NCI-H524 (cell line): ENCODE measurements around the gene ZFP36L2.

ENCODE experiments used
- DNase-seq, 2 experiments: peaks; one replicate each; lab custom pipeline; 2025; lab: John Stamatoyannopoulos, UW

ZFP36L2 gene

GRCh38 chr2:43246641-43247040 is 20.2 kb upstream of the ZFP36L2 start:
- no peak for DNase-seq

DNA sequence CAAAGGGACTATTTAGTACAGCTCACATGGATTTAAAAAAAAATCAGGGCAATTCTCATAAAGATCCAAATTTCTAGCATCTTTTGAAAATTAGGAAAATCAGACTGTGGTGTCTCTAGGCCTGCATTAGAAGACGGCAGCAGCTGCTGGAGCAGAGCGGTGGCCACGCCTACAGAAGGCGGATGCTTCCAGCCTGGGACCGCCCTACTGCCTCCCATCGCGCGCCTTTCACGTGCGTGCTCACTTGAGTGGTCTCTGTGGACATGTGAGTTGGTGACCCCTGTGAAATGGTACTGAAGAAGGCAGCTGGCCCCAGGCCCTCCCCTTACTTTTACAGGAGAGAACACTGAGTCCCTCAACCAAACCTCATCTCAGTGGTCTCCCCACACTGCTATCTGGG is 15.2 kb upstream of the ZFP36L2 start:
- no peak for DNase-seq

GRCh38 chr2:43240766-43241150 is 14.4 kb upstream of the ZFP36L2 start:
- no peak for DNase-seq

DNA sequence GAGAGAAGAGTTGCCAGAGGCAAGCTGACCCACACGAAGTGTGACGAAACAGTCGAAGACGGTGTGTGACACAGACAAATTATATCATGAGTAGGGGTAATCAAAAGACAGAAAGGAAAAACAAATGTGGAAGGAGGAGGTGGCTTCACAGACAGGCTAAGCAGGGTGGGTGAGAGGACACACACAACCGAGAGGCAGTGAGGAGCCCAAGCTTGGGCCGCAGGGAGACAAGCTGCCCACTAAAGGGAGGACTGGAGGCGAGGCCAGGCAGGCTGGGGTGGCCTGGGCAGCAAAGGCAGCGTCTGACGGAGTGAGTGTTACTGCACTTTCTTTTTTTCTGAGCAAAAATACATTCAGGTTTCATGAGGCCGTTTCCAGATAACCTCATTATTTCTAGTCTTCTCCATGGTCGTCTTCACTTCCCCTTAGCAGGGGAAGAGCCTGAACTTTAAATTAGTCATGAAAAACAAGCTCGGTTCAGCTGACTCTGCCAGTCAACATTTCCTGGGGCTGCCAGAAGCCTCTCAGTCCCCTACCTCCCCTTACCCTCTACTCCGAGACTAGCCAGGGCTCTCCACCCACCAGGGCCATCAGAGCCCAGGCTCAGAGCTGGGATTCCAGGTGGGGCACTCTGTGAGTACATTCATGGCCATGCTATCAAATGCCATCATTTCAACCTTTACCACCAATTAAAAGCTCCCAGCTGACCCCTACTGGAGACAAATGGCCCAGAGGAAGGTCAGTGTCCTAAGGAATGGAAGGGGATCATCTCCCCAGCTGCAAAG is 13.8 kb upstream of the ZFP36L2 start:
- no peak for DNase-seq

DNA sequence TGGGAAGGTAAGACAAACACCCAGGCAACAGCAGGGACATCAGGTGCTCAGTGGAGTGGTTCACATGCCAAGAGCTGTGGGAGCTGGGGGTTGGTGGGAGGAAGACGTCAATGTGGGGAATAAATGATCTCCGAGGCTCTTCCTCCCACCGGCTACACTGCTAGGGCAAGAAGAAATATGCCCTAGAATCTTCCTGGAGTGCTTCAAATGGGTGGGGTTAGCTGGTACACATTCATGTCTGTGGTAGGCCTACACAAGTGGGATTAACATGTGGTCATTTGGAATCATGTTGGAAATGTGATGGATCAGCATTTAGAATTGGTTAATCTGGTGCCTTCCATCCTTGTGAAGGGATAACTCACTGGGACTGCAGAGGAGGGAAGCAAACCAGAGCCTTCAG is 12.4 kb upstream of the ZFP36L2 start:
- no peak for DNase-seq

DNA sequence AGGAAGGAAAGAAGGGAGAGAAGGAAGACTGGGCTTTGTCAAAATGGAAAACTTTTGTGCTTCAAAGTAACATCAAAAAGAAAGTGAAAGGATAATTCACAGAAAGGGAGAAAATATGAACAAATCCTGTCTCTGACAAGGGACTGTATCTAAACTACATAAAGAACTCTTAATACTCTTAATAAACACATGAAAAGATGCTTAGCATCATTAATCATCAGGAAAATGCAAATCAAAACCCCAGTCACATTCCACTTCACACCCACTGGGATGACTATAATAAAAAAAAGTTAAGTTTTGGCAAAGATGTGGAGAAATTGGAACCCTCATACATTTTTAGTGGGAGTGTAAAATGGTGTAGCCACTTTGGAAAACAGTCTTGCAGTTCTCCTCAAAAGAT is 11.8 kb upstream of the ZFP36L2 start:
- DNase-seq, result no peak

GRCh38 chr2:43233218-43234212 is 7.1 kb upstream of the ZFP36L2 start:
- DNase-seq, result peak; percentile 81 to 93

GRCh38 chr2:43230951-43231827 is 4.8 kb upstream of the ZFP36L2 start:
- peak in 1 of 2 experiments; percentile 17 for DNase-seq

DNA sequence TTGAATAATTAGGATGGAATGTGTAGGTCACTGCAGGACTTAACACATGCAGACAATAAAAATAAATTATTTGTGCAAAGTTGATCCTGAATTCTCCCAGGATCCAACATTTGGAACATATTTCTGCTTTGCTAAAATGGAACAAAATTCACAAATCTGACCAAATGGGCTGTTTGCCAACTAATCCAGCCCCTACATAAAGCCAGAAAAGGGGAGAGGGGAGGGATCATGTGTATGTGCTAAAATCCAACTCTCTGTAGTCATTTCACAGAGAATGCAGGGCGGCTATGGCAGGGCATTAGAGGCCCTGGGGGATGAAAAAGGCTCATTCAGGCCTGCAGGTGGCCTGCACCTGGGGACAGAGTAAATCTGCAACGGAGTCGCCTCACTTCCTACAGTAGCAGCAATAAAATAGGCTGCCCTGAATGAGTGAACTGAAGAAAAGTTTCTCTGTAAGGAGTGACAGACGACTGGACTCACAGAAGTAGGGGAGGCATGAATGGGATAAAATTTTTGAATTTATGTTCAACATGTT is 4.0 kb upstream of the ZFP36L2 start:
- no peak for DNase-seq

GRCh38 chr2:43228756-43229659 is 2.6 kb upstream of the ZFP36L2 start:
- DNase-seq, result no peak

- DNase-seq, result no peak
These were observed 1.9 kb upstream of the ZFP36L2 start for GRCh38 chr2:43228321-43228751.

DNA sequence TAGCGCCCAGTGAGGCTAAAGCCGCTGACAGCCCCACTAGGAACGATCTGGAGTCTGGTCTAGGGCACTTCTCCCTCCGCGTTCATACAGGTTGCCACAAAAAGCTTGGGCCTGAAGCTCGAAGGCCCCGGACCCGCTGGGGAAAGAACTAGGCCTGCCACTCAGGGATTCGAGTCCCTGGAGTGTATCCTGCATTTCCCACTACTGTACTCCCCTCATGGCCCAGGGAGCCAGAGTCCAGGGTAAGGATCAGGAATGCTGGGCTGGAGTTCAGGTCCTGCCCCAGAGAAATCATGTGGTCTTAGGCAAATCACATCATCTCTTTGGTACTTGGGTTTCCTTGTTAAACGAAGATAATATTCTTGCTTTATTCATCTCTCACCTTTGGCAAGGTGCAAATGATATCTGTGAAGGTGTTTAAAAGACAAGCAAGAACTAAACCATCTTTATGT is 1.4 kb upstream of the ZFP36L2 start:
- DNase-seq, result no peak

- DNase-seq, result peak; percentile 31 to 84
These were observed 786 bp upstream of the ZFP36L2 start for GRCh38 chr2:43226955-43227829.

DNA sequence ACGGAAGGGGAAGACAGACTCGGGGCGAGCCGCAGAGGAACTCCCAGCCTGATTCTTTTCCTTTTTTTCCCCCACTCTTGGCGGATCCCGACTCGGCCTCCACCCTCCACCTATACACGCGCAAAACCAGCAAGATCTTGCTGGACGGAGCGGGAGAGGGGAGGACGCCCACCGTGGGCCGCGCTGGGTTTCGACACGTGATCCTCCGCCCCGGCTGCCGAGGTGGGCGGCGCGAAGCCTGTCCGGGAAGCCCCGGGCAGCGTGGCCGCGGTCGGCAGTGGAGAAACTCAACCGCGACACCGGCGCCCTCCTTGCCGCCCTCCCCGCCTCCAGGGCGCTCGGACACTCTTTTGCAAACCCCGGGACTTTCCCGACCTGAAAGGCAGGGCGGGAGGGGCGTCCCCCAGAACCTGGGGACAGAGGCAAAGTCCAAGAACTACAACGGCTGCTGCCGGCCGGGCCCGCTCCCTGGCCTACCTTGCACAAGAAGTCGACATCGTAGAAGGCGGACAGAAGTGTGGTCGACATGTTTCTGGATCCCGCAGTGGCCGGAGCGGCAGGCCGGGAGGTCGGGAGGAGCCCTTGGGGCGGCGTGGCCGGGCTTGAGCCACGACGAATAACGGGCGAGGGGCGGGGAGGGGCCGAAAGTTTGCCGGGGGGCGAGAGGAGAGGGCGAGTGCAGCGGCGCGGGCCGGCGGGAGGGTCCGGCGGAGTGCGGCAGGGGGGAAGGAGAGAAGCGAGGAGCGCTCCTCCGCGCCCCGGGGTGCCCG is 433 bp downstream of the ZFP36L2 start:
- peak; percentile 24 to 40 for DNase-seq

DNA sequence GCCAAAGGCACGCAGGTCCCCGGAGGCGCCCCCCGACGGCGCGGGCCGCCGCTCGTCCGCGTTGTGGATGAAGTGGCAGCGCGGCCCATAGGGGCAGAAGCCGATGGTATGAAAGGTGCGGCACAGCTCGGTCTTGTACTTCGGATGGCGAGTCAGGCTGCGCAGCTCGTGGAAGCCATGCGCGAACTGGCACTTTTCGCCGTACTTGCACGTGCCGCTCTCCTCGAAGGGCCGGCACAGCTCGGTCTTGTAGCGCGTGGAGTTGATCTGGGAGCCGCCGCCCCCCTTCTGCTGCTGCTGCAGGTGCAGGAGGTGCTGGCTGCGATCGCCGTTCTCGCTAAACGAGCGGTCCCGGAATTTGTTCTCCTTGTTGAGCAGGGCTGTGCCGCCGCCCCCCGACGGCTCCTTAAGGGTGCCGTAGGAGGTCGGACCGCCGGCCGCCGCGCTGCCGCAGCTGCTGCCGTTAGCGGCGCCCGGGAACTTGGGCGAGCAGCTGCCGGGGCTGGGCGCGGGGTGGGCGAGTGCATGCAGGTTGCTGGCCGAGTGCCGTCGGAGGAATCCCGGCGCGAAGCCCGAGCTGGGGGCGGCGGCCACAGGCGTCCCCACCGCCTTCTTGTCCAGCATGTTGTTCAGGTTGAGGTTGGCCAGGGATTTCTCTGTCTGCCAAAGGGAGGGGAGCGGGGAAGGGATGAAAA is 1.2 kb downstream of the ZFP36L2 start:
- no peak for DNase-seq

- DNase-seq, result no peak
These were observed 1.8 kb downstream of the ZFP36L2 start for GRCh38 chr2:43224571-43225092.

DNA sequence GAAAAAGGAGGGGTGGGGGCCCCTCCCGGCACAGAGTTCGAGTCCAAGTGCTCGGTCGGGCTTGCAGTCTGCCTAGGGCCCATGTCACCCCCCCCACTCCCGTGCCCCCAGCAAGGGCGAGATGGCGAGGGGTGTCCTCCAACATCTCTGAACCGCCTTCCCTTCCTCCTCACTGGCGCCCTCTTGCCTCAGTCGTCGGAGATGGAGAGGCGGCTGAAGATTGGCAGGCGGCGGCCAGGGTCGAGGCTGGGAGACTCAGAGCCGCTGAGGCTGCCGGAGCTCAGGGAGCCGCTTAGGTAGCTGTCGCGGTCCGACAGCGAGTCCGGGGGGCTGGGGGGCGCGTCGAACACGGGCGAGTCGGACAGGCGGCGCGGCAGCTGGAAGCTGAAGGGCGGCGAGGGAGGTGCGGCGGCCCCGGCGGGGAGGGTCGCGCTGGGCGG is 2.3 kb downstream of the ZFP36L2 start:
- DNase-seq, result no peak

GRCh38 chr2:43223521-43224001 is 2.8 kb downstream of the ZFP36L2 start:
- DNase-seq, result no peak
